Thoracic aorta (tissue), 2 donors: ENCODE measurements around the gene ELL. TPM values are rescaled to one million over a fixed set of nuclear protein-coding genes. Genes with fewer than 3 reads are reported as not detected.
"Not testable (repeated sequence)": the region's sequence is repeated elsewhere in the genome, so short reads cannot be mapped to it uniquely, and the experiment has no call there.

Experiments
- ATAC-seq: fragments of 150-250 bp; one replicate; pipeline ENCODE4 v1.8.0; 2017; ENCODE audit warnings: low read depth; ENCODE audit not compliant: insufficient number of reproducible peaks, low FRiP score
- DNase-seq: peaks from one replicate; pipeline ENCODE4 v3.0.0-alpha.2; 2020; ENCODE audit warnings: low spot score
- H3K27ac ChIP-seq, 2 donors: fragments of 200-600 bp; sonication (generic); 1 replicate in 1 of 2; 2 replicates in 1 of 2; pipeline ENCODE4 v1.5.1; 2016; ENCODE audit warnings: mild to moderate bottlenecking in 2 of 2, moderate library complexity in 2 of 2
- H3K27me3 ChIP-seq: fragments of 200-600 bp; sonication (generic); replicated peaks from 2 replicates; pipeline ENCODE4 v1.6.0; 2016; ENCODE audit warnings: mild to moderate bottlenecking; ENCODE audit not compliant: insufficient read depth
- H3K36me3 ChIP-seq: fragments of 200-600 bp; sonication (generic); one replicate; pipeline ENCODE4 v1.5.1; 2016
- H3K4me1 ChIP-seq, 2 donors: fragments of 200-600 bp; sonication (generic); 1 replicate in 1 of 2; 2 replicates in 1 of 2; pipeline versions ENCODE4 v1.5.1 to v1.6.0; 2016; ENCODE audit warnings: low read depth in 2 of 2, mild to moderate bottlenecking in 1 of 2; ENCODE audit not compliant: control insufficient read depth in 1 of 2
- H3K4me3 ChIP-seq: fragments of 200-600 bp; sonication (generic); 2 replicates; pipeline ENCODE4 v1.5.1; 2016; ENCODE audit warnings: mild to moderate bottlenecking
- H3K9me3 ChIP-seq: fragments of 200-600 bp; sonication (generic); 2 replicates; pipeline ENCODE4 v1.5.1; 2016
- CTCF ChIP-seq: fragments of 200-600 bp; sonication (generic); IDR thresholded peaks from one replicate; pipeline ENCODE4 v1.5.1; 2019; ENCODE audit warnings: antibody characterized with exemption
- total RNA-seq, 2 donors: library from RNA; depleted of rRNA; stranded (reverse); fragments of >200 nt; gene quantifications; one replicate each; pipeline versions ENCODE4 v1.1.0 to v1.2.3, GENCODE V29; 2016

The ELL gene
- total RNA-seq, 2 donors from 2014 or later, result 28.3 to 35.0 TPM

DNA sequence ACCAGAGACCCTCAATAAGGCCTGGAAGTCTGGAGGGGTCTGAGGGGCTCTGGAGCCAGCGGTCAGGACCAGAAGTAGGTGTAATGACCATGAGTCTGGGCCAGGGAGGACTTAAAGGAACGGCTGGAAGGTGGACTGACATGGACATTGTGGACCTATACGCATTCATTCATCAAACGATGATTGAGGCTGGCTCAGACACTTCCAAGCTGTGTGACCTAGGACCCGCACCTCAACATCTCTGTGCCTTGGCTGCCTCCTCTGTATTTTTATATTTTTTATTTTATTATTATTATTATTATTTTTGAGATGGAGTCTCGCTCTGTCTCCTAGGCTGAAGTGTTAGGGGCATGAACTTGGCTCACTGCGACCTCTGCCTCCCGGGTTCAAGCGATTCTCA, 115.1 kb downstream of the ELL start:
- TF ChIP-seq CTCF, result no peak
- DNase-seq, result no peak
- H3K9me3 ChIP-seq, result no peaks in the 10 kb centered on the region
- no peaks in the 10 kb centered on the region for H3K27me3 ChIP-seq
- no peaks in the 10 kb centered on the region for H3K4me1 ChIP-seq
- H3K4me3 ChIP-seq, result no peak overlapping the region
- H3K27ac ChIP-seq, result no peak overlapping the region
- no peaks in the 10 kb centered on the region for H3K36me3 ChIP-seq
- no peak for ATAC-seq

GRCh38 chr19:18405754-18406153, 116.1 kb downstream of the ELL start:
- H3K36me3 ChIP-seq, H3K4me3 ChIP-seq, H3K27ac ChIP-seq, H3K27me3 ChIP-seq, DNase-seq, H3K9me3 ChIP-seq, H3K4me1 ChIP-seq, ATAC-seq: not testable (repeated sequence)

- not testable (repeated sequence) for DNase-seq, H3K27me3 ChIP-seq, H3K9me3 ChIP-seq, H3K36me3 ChIP-seq, H3K4me1 ChIP-seq, H3K4me3 ChIP-seq, ATAC-seq, H3K27ac ChIP-seq
Measured at GRCh38 chr19:18402455-18403248, 119.2 kb downstream of the ELL start.

GRCh38 chr19:18401580-18402112, 120.2 kb downstream of the ELL start:
- H3K4me1 ChIP-seq, result no peaks in the 10 kb centered on the region
- no peaks in the 10 kb centered on the region for H3K9me3 ChIP-seq
- no peak for ATAC-seq
- H3K4me3 ChIP-seq, result no peak overlapping the region
- H3K27me3 ChIP-seq, result no peaks in the 10 kb centered on the region
- no peak for DNase-seq
- no peaks in the 10 kb centered on the region for H3K36me3 ChIP-seq
- no peak overlapping the region for H3K27ac ChIP-seq
- TF ChIP-seq CTCF, result no peak

- no peak for DNase-seq
- ATAC-seq, result no peak
- Histone ChIP-seq H3K27me3 (no peaks in the 10 kb centered on the region), H3K27ac (no peak overlapping the region), H3K4me3 (no peak overlapping the region), H3K36me3 (no peaks in the 10 kb centered on the region), H3K4me1 (no peaks in the 10 kb centered on the region), H3K9me3 (no peaks in the 10 kb centered on the region)
- TF ChIP-seq CTCF, result no peak
Measured at GRCh38 chr19:18399008-18399407, 122.9 kb downstream of the ELL start.

GRCh38 chr19:18397242-18398202, 124.3 kb downstream of the ELL start, which contains the start of gene LRRC25:
Gene LRRC25, minus strand, starts transcription at chr19:18397622. Its CDS starts 659 bp downstream, at chr19:18396963.
- Histone ChIP-seq H3K9me3 (no peaks in the 10 kb centered on the region), H3K4me3 (peak within 1 kb of the TSS; percentile 60), H3K27me3 (no peaks in the 10 kb centered on the region), H3K36me3 (no peaks in the 10 kb centered on the region), H3K27ac (no peak within 1 kb of the TSS), H3K4me1 (no peaks in the 10 kb centered on the region)
- no peak for TF ChIP-seq CTCF
- no peak for DNase-seq
- ATAC-seq, result no peak
